ENCODE results near the gene FGGY.

- TF ChIP-seq CTCF (conservative IDR thresholded peaks at IDR 0.05 in 1 of 2, IDR thresholded peaks at IDR 0.05 in 1 of 2; ENCODE audit: extremely low read depth in 1 of 2, insufficient read depth in 1 of 2, low read depth in 1 of 2, low read length in 2 of 2) = no peak
- no peak for TF ChIP-seq EZH2 (IDR thresholded peaks at IDR 0.05; ENCODE audit: borderline replicate concordance, low read length)
Observed at GRCh38 chr1:59553371-59553770, 256.5 kb downstream of the FGGY start.
